ENCODE measurements around the gene CAMKK2.
"Not testable (repeated sequence)": the region's sequence is repeated elsewhere in the genome, so short reads cannot be mapped to it uniquely, and the experiment has no call there.

Gene CAMKK2

GRCh38 chr12:121212875-121213274 lies 83.6 kb downstream of the CAMKK2 start:
- Histone ChIP-seq H3K36me3 (ENCODE audit: control insufficient read depth in 2 of 2, insufficient read depth in 2 of 2, low read length in 2 of 2) (peaks cover 2 to 9% of the 10 kb centered on the region in 2 donors), H3K9me3 (ENCODE audit: control insufficient read depth in 2 of 2, low read length in 2 of 2) (no peaks in the 10 kb centered on the region), H3K27ac (ENCODE audit: low read length) (no peak overlapping the region), H3K4me1 (ENCODE audit: control insufficient read depth, insufficient read depth, low read length) (peaks cover 17% of the 10 kb centered on the region), H3K4me3 (ENCODE audit: low read length in 2 of 2) (no peak overlapping the region), H3K9ac (ENCODE audit: low read length in 2 of 2) (no peak overlapping the region), H3K27me3 (ENCODE audit: control insufficient read depth in 1 of 2, insufficient read depth in 2 of 2, low read length in 2 of 2) (no peaks in the 10 kb centered on the region)

GRCh38 chr12:121209624-121210572 lies 86.6 kb downstream of the CAMKK2 start, which contains the start of gene P2RX4:
P2RX4 (plus strand) TSS chr12:121210129; CDS start chr12:121210165, 36 bp downstream.
- Histone ChIP-seq H3K27me3 (ENCODE audit: control insufficient read depth in 1 of 2, insufficient read depth in 2 of 2, low read length in 2 of 2) (no peaks in the 10 kb centered on the region), H3K4me3 (ENCODE audit: low read length in 2 of 2) (peak within 1 kb of the TSS; percentile 63 to 82), H3K9me3 (ENCODE audit: control insufficient read depth in 2 of 2, low read length in 2 of 2) (no peaks in the 10 kb centered on the region), H3K4me1 (ENCODE audit: control insufficient read depth, insufficient read depth, low read length) (peaks cover 15% of the 10 kb centered on the region), H3K9ac (ENCODE audit: low read length in 2 of 2) (peak within 1 kb of the TSS; percentile 77 to 82), H3K27ac (ENCODE audit: low read length) (peak within 1 kb of the TSS; percentile 78), H3K36me3 (ENCODE audit: control insufficient read depth in 2 of 2, insufficient read depth in 2 of 2, low read length in 2 of 2) (no peaks in the 10 kb centered on the region)

DNA sequence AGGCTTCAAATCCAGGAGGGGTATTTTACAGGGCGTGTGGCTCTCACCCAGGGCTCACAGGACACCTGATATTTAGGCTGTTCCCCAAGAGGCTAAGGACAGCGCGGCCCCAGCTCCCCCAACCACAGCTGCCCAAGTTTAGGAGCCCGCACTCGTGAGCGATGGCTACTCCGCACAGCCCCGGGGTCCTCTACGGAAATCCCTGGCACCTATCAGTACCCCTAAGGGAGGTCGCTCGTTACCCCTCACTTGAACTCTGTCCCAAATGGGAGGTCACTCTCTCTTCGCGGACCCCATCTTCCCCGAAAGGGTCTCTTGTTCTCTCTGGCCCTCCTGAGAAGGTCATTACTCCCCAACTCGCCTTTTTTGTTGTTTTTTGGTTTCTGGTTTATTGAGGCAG lies 87.3 kb downstream of the CAMKK2 start:
- H3K9ac ChIP-seq (ENCODE audit: low read length in 2 of 2): peak overlapping the region in 1 of 2 donors; percentile 77
- peaks cover 13% of the 10 kb centered on the region for H3K4me1 ChIP-seq (ENCODE audit: control insufficient read depth, insufficient read depth, low read length)
- H3K27me3 ChIP-seq (ENCODE audit: control insufficient read depth in 1 of 2, insufficient read depth in 2 of 2, low read length in 2 of 2): no peaks in the 10 kb centered on the region
- no peaks in the 10 kb centered on the region for H3K36me3 ChIP-seq (ENCODE audit: control insufficient read depth in 2 of 2, insufficient read depth in 2 of 2, low read length in 2 of 2)
- H3K4me3 ChIP-seq (ENCODE audit: low read length in 2 of 2): peak overlapping the region in 1 of 2 donors; percentile 82
- H3K27ac ChIP-seq (ENCODE audit: low read length): no peak overlapping the region
- H3K9me3 ChIP-seq (ENCODE audit: control insufficient read depth in 2 of 2, low read length in 2 of 2): no peaks in the 10 kb centered on the region

DNA sequence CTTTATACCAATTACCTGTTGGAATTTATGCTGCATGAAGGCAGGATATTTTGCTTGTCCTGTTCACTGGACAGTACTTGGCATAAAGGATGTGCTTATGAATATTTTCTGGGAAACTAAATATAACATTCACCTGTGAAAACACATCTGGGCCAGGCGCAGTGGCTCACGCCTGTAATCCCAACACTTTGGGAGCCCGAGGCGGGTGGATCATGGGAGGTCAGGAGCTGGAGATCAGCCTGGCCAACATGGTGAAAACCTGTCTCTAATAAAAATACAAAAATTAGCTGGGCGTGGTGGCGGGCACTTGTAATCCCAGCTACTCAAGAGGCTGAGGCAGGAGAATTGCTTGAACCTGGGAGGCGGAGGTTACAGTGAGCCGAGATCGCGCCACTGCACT lies 87.9 kb downstream of the CAMKK2 start:
- H3K27ac ChIP-seq (ENCODE audit: low read length); H3K27me3 ChIP-seq (ENCODE audit: control insufficient read depth in 1 of 2, insufficient read depth in 2 of 2, low read length in 2 of 2); H3K4me3 ChIP-seq (ENCODE audit: low read length in 2 of 2); H3K9ac ChIP-seq (ENCODE audit: low read length in 2 of 2); H3K9me3 ChIP-seq (ENCODE audit: control insufficient read depth in 2 of 2, low read length in 2 of 2); H3K36me3 ChIP-seq (ENCODE audit: control insufficient read depth in 2 of 2, insufficient read depth in 2 of 2, low read length in 2 of 2): not testable (repeated sequence)
- peaks cover 13% of the 10 kb centered on the region for H3K4me1 ChIP-seq (ENCODE audit: control insufficient read depth, insufficient read depth, low read length)

DNA sequence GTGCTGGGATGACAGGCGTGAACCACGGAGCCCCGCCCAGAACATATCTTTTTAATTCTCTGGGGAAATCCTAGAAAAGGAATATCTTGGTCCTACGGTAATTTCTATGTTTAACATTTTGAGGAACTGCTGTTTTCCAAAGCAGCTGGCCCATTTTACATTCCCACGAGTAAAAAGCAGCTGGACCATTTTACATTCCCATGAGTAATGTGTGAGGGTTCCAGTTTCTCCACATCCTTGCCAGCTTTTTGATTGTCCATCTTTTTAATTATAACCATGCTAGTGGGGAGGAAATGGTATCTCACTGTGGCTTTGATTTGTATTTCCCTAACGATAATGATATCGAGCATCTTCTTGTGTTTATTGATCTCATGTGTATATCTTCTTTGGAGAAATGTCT lies 91.0 kb downstream of the CAMKK2 start:
- Histone ChIP-seq H3K9me3 (ENCODE audit: control insufficient read depth in 2 of 2, low read length in 2 of 2) (no peaks in the 10 kb centered on the region), H3K9ac (ENCODE audit: low read length in 2 of 2) (no peak overlapping the region), H3K27me3 (ENCODE audit: control insufficient read depth in 1 of 2, insufficient read depth in 2 of 2, low read length in 2 of 2) (no peaks in the 10 kb centered on the region), H3K4me3 (ENCODE audit: low read length in 2 of 2) (no peak overlapping the region), H3K27ac (ENCODE audit: low read length) (no peak overlapping the region), H3K36me3 (ENCODE audit: control insufficient read depth in 2 of 2, insufficient read depth in 2 of 2, low read length in 2 of 2) (no peaks in the 10 kb centered on the region), H3K4me1 (ENCODE audit: control insufficient read depth, insufficient read depth, low read length) (peaks cover 6% of the 10 kb centered on the region)

DNA sequence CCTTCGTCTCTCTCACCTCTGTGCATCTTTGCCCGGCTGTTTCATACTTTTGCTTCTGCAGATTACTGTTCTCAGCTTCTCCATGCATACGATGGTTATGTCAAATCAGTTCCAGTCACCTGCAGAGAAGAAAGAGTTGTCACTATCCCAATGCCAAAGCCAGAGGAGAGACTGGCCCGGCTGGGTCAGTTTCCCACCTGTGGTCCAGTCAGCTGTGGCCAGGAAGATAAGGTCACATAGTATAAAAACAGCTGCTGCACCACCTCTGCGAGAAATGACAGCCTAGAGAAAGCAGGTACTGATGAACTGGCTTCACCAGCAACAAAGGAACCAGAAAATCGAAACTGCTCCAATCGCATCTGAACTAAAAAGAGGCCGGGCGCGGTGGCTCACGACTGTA lies 93.0 kb downstream of the CAMKK2 start:
- no peak overlapping the region for H3K9ac ChIP-seq (ENCODE audit: low read length in 2 of 2)
- no peaks in the 10 kb centered on the region for H3K9me3 ChIP-seq (ENCODE audit: control insufficient read depth in 2 of 2, low read length in 2 of 2)
- no peak overlapping the region for H3K27ac ChIP-seq (ENCODE audit: low read length)
- no peaks in the 10 kb centered on the region for H3K27me3 ChIP-seq (ENCODE audit: control insufficient read depth in 1 of 2, insufficient read depth in 2 of 2, low read length in 2 of 2)
- H3K36me3 ChIP-seq (ENCODE audit: control insufficient read depth in 2 of 2, insufficient read depth in 2 of 2, low read length in 2 of 2): no peaks in the 10 kb centered on the region
- no peak overlapping the region for H3K4me3 ChIP-seq (ENCODE audit: low read length in 2 of 2)
- no peaks in the 10 kb centered on the region for H3K4me1 ChIP-seq (ENCODE audit: control insufficient read depth, insufficient read depth, low read length)

GRCh38 chr12:121202407-121203355 lies 93.8 kb downstream of the CAMKK2 start:
- Histone ChIP-seq H3K9me3 (ENCODE audit: control insufficient read depth in 2 of 2, low read length in 2 of 2) (no peaks in the 10 kb centered on the region), H3K27me3 (ENCODE audit: control insufficient read depth in 1 of 2, insufficient read depth in 2 of 2, low read length in 2 of 2) (no peaks in the 10 kb centered on the region), H3K4me3 (ENCODE audit: low read length in 2 of 2) (no peak overlapping the region), H3K36me3 (ENCODE audit: control insufficient read depth in 2 of 2, insufficient read depth in 2 of 2, low read length in 2 of 2) (no peaks in the 10 kb centered on the region), H3K27ac (ENCODE audit: low read length) (no peak overlapping the region), H3K4me1 (ENCODE audit: control insufficient read depth, insufficient read depth, low read length) (no peaks in the 10 kb centered on the region), H3K9ac (ENCODE audit: low read length in 2 of 2) (no peak overlapping the region)

DNA sequence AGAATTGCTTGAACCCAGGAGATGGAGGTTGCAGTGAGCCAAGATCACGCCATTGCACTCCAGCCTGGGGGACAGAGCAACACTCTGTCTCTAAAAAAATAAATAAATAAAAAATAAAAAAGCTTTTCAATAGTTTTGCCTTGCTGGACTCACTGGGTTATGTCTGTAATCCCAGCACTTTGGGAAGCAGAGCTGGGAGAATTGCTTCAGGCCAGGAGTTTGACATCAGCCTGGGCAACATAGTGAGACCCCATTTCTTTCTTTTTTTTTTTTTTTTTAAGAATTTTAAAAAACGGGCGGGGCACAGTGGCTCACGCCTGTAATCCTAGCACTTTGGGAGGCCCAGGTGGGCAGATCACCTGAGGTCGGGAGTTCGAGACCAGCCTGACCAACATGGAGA lies 95.4 kb downstream of the CAMKK2 start:
- not testable (repeated sequence) for H3K4me3 ChIP-seq (ENCODE audit: low read length in 2 of 2); H3K4me1 ChIP-seq (ENCODE audit: control insufficient read depth, insufficient read depth, low read length)

DNA sequence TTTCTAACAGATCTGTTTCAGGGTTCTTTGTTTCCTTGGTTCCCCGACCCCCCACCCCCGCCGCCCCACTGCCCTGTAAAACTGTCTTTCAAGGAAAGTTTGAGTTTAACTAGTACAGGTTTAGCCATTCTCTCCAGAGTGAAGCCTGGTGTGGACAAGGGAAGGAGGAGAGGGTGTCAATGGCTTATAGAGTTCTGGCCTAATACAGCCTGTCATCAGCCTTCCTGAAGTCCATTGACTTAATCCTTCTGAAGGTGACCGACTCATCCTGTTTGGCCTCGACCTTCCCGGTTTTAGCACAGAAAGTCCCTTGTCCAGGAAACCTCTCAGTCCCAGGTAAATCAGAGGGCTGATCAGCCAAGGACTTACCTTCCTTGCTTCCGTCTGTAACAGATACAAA lies 97.6 kb downstream of the CAMKK2 start:
- Histone ChIP-seq H3K9me3 (ENCODE audit: control insufficient read depth in 2 of 2, low read length in 2 of 2) (no peaks in the 10 kb centered on the region), H3K36me3 (ENCODE audit: control insufficient read depth in 2 of 2, insufficient read depth in 2 of 2, low read length in 2 of 2) (no peaks in the 10 kb centered on the region), H3K9ac (ENCODE audit: low read length in 2 of 2) (no peak overlapping the region), H3K27me3 (ENCODE audit: control insufficient read depth in 1 of 2, insufficient read depth in 2 of 2, low read length in 2 of 2) (no peaks in the 10 kb centered on the region), H3K27ac (ENCODE audit: low read length) (no peak overlapping the region), H3K4me1 (ENCODE audit: control insufficient read depth, insufficient read depth, low read length) (no peaks in the 10 kb centered on the region), H3K4me3 (ENCODE audit: low read length in 2 of 2) (no peak overlapping the region)

More for the DNA sequence above, 95.4 kb downstream of the CAMKK2 start:
- H3K27ac ChIP-seq (ENCODE audit: low read length); H3K27me3 ChIP-seq (ENCODE audit: control insufficient read depth in 1 of 2, insufficient read depth in 2 of 2, low read length in 2 of 2); H3K36me3 ChIP-seq (ENCODE audit: control insufficient read depth in 2 of 2, insufficient read depth in 2 of 2, low read length in 2 of 2); H3K9me3 ChIP-seq (ENCODE audit: control insufficient read depth in 2 of 2, low read length in 2 of 2); H3K9ac ChIP-seq (ENCODE audit: low read length in 2 of 2): not testable (repeated sequence)

DNA sequence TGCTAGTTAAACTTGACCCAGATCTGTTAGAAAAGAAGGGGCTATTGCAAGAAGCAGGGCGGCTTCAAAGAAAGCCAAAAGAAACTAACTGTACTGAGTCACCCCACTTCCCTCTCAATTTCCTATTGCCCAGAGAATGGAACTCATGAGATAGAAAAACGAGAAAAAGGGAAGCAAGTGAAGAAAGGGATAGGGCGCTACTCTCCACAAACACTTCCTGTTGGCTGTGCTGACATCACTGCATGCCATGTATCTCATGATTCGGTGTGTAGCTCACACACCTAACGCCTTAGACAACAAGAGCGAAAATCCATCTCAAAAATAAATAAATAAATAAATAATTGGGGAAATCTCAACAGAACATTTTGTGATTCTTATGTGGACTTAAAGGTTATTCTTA lies 99.6 kb downstream of the CAMKK2 start:
- H3K27ac ChIP-seq (ENCODE audit: low read length): no peak overlapping the region

More for the DNA sequence above, 99.6 kb downstream of the CAMKK2 start:
- H3K9me3 ChIP-seq (ENCODE audit: control insufficient read depth in 2 of 2, low read length in 2 of 2): no peaks in the 10 kb centered on the region
- no peak overlapping the region for H3K4me3 ChIP-seq (ENCODE audit: low read length in 2 of 2)
- H3K4me1 ChIP-seq (ENCODE audit: control insufficient read depth, insufficient read depth, low read length): no peaks in the 10 kb centered on the region
- no peaks in the 10 kb centered on the region for H3K27me3 ChIP-seq (ENCODE audit: control insufficient read depth in 1 of 2, insufficient read depth in 2 of 2, low read length in 2 of 2)
- no peak overlapping the region for H3K9ac ChIP-seq (ENCODE audit: low read length in 2 of 2)
- no peaks in the 10 kb centered on the region for H3K36me3 ChIP-seq (ENCODE audit: control insufficient read depth in 2 of 2, insufficient read depth in 2 of 2, low read length in 2 of 2)

Measured in stomach smooth muscle (tissue), 2 donors.